Prostate gland (tissue), 2 donors: ENCODE data around the gene LIMD2. TPM values are rescaled to one million over a fixed set of nuclear protein-coding genes. Genes with fewer than 3 reads are reported as not detected.

ENCODE experiments used
- DNase-seq: peaks from one replicate; pipeline ENCODE4 v3.0.0-alpha.2; 2019; ENCODE audit warnings: low spot score
- H3K27ac ChIP-seq, 2 donors: fragments of 200-600 bp; sonication (generic); 2 replicates each; pipeline ENCODE4 v1.5.1; 2017 to 2019
- H3K27me3 ChIP-seq: fragments of 200-600 bp; sonication (generic); replicated peaks from 2 replicates; pipeline ENCODE4 v1.5.1; 2019; ENCODE audit not compliant: insufficient read depth
- H3K36me3 ChIP-seq, 2 donors: fragments of 200-600 bp; sonication (generic); 1 replicate in 1 of 2; 2 replicates in 1 of 2; pipeline versions ENCODE4 v1.5.1 to v1.8.1; 2017 to 2019
- H3K4me1 ChIP-seq: fragments of 200-600 bp; sonication (generic); replicated peaks from 2 replicates; pipeline ENCODE4 v1.5.1; 2019
- H3K4me3 ChIP-seq, 2 donors: fragments of 200-600 bp; sonication (generic); 2 replicates each; pipeline ENCODE4 v1.5.1; 2017 to 2019
- H3K9me3 ChIP-seq: fragments of 200-600 bp; sonication (generic); 2 replicates; pipeline ENCODE4 v1.5.1; 2017
- POLR2A ChIP-seq: fragments of 450-650 bp; IDR thresholded peaks from one replicate; pipeline ENCODE4 v1.6.1; 2016; ENCODE audit warnings: antibody characterized with exemption, mild to moderate bottlenecking
- POLR2AphosphoS5 ChIP-seq: sonication (generic); formaldehyde crosslinking; IDR thresholded peaks from one replicate; pipeline ENCODE4 v1.6.1; 2017; ENCODE audit warnings: antibody characterized with exemption
- WGBS: methylation state at CpG from one replicate; pipeline ENCODE4 v1.1.5; 2018; 5-methylcytosine and 5-hydroxymethylcytosine counted together
- intact Hi-C: fragments of 100-400 bp; cut with DNase I; formaldehyde crosslinking; loops from one replicate; pipeline ENCODE4 v1.14.2; 2022
- total RNA-seq, 2 donors: library from RNA; depleted of rRNA; stranded (reverse); fragments of >200 nt; gene quantifications; one replicate each; pipeline ENCODE4 v1.1.0, GENCODE V29; 2016
- TF ChIP-seq, protein P1 (sequence below), 4 experiments: fragments of 200-600 bp in 2 of 4; fragments of 450-650 bp in 2 of 4; sonication (generic) in 2 of 4; IDR thresholded peaks; 1 replicate in 3 of 4; 2 replicates in 1 of 4; pipeline ENCODE4 v1.5.1; 2016 to 2019; ENCODE audit warnings: antibody characterized with exemption in 4 of 4, mild to moderate bottlenecking in 2 of 4, moderate library complexity in 2 of 4

Gene LIMD2
- total RNA-seq, 2 donors from 2014 or later: 29.9 to 51.9 TPM

DNA sequence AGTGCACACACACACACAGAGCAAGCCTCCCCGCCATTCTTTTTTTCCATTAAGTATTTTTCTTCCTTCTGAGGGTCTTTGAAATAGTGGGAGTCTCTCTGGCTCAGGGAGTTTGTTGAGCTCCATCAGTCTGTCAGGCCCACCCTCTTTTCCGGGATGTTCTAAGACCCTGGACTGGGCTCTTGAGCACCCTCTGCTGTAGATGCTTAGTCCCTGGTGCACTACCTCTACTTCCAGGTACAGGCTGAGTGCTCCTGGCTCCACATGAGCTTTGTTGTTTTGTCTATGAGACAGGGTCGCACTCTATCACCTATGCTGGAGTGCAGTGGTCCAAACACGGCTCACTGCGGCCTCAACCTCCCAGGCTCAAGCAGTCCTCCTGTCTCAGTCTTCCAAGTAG is 20.7 kb downstream of the LIMD2 start:
- DNase-seq: no peak
- peaks cover 0 to 3% of the 10 kb centered on the region in 2 donors for H3K36me3 ChIP-seq
- 95% methylated on average over 5 of the region's 5 CpGs for WGBS
- intact Hi-C loops: loop anchor here (5.0 kb wide), 1 partner anchor 33 kb away; no protein-coding TSS in a partner anchor
- no peaks in the 10 kb centered on the region for H3K9me3 ChIP-seq
- H3K27ac ChIP-seq: no peak overlapping the region
- peaks cover 23% of the 10 kb centered on the region for H3K4me1 ChIP-seq
- no peaks in the 10 kb centered on the region for H3K27me3 ChIP-seq
- TF ChIP-seq POLR2A (no peak), POLR2AphosphoS5 (no peak)
- TF ChIP-seq, protein P1, sequence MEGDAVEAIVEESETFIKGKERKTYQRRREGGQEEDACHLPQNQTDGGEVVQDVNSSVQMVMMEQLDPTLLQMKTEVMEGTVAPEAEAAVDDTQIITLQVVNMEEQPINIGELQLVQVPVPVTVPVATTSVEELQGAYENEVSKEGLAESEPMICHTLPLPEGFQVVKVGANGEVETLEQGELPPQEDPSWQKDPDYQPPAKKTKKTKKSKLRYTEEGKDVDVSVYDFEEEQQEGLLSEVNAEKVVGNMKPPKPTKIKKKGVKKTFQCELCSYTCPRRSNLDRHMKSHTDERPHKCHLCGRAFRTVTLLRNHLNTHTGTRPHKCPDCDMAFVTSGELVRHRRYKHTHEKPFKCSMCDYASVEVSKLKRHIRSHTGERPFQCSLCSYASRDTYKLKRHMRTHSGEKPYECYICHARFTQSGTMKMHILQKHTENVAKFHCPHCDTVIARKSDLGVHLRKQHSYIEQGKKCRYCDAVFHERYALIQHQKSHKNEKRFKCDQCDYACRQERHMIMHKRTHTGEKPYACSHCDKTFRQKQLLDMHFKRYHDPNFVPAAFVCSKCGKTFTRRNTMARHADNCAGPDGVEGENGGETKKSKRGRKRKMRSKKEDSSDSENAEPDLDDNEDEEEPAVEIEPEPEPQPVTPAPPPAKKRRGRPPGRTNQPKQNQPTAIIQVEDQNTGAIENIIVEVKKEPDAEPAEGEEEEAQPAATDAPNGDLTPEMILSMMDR (IDR thresholded peaks at IDR 0.05): no peak
- H3K4me3 ChIP-seq: no peak overlapping the region

DNA sequence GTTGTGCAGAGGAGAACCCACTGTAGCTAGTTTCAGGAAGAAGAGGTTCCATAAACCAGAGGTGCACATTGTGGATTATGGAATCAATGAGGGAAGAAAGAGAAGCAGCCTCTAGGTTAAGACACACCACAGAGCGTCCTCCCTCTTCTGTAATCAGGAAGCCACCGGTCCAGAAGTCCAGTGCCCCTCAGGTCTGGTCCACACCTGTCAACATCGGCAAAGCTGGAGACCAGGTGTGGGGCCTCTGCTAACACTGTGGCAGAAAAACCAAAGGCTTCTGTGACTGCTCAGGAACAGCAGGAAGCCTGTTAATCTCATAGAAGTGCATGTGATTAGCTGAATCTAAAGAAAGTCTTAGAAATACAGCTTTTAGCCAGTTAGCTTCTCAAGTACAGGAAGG is 23.3 kb downstream of the LIMD2 start:
- H3K4me3 ChIP-seq: no peak overlapping the region
- intact Hi-C loops: loop anchor here (5.0 kb wide), 1 partner anchor 36 kb away; no protein-coding TSS in a partner anchor
- TF ChIP-seq POLR2A: no peak
- TF ChIP-seq POLR2AphosphoS5: no peak
- TF ChIP-seq, protein P1 (IDR thresholded peaks at IDR 0.05): no peak
- 58% methylated on average over 3 of the region's 3 CpGs for WGBS
- no peaks in the 10 kb centered on the region for H3K36me3 ChIP-seq
- H3K9me3 ChIP-seq: no peaks in the 10 kb centered on the region
- DNase-seq: no peak
- peaks cover 24% of the 10 kb centered on the region for H3K4me1 ChIP-seq
- H3K27ac ChIP-seq: peak overlapping the region; percentile 74 to 82
- no peaks in the 10 kb centered on the region for H3K27me3 ChIP-seq

GRCh38 chr17:63675607-63676546 is 24.0 kb downstream of the LIMD2 start:
- Histone ChIP-seq H3K4me3 (no peak overlapping the region), H3K9me3 (no peaks in the 10 kb centered on the region), H3K36me3 (no peaks in the 10 kb centered on the region), H3K27me3 (no peaks in the 10 kb centered on the region), H3K27ac (peak overlapping the region; percentile 74 to 82), H3K4me1 (peaks cover 24% of the 10 kb centered on the region)
- 11% methylated on average over 6 of the region's 6 CpGs for WGBS
- TF ChIP-seq POLR2AphosphoS5: peak; percentile 83
- no peak for TF ChIP-seq POLR2A
- TF ChIP-seq, protein P1 (IDR thresholded peaks at IDR 0.05): peak in 1 of 4 experiments; percentile 22
- peak; percentile 94 for DNase-seq
- intact Hi-C loops: loop anchor here (5.0 kb wide), 1 partner anchor 36 kb away; no protein-coding TSS in a partner anchor

DNA sequence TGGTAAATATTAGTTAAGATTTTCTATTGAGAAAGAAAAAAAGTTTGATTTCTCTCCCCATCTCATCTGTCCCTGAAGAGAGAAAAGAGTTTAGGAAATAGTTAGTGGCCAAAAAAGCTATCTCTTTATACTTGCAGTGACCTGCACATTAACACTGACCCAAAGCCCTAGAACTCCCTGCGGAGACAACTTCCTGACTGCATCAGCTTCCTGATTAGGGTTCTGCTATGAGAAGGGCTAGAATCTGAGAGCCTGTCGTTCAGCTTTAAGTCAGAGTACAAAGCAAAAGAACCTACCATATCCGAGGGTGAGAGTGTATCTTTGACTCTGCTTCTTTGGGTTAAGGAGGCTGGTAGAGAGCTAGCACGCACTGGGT is 24.7 kb downstream of the LIMD2 start:
- Histone ChIP-seq H3K27ac (peak overlapping the region; percentile 74 to 82), H3K4me3 (no peak overlapping the region), H3K36me3 (no peaks in the 10 kb centered on the region), H3K27me3 (no peaks in the 10 kb centered on the region), H3K9me3 (no peaks in the 10 kb centered on the region), H3K4me1 (peaks cover 24% of the 10 kb centered on the region)
- intact Hi-C loops: loop anchor here (5.0 kb wide), 1 partner anchor 37 kb away; no protein-coding TSS in a partner anchor
- DNase-seq: no peak
- no peak for TF ChIP-seq POLR2AphosphoS5
- no peak for TF ChIP-seq POLR2A
- 12% methylated on average over 4 of the region's 4 CpGs for WGBS

DNA sequence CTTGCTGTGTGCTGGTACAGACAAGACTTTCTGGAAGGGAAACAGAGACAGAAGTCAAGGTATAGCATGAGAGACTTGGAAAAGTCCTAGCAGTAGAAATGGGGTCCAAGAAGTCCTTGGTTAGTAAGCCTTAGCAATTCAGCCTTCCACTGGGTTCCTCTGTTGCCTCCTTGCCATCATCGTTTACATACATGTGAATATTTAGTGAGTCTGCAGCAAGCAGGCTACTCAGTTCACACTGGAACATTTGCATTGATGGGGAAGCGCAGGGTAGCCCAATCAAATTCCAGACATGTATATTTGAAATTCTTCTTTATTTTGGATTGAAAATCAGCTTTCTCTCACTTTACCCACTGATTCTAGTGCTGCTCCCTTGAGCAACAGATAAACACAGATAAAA is 27.1 kb downstream of the LIMD2 start:
- H3K9me3 ChIP-seq: no peaks in the 10 kb centered on the region
- peaks cover 24% of the 10 kb centered on the region for H3K4me1 ChIP-seq
- H3K27ac ChIP-seq: no peak overlapping the region
- no peaks in the 10 kb centered on the region for H3K36me3 ChIP-seq
- no peaks in the 10 kb centered on the region for H3K27me3 ChIP-seq
- intact Hi-C loops: no loop called here
- no peak for TF ChIP-seq POLR2AphosphoS5
- TF ChIP-seq, protein P1 (IDR thresholded peaks at IDR 0.05): no peak
- no peak for TF ChIP-seq POLR2A
- no peak for DNase-seq
- H3K4me3 ChIP-seq: no peak overlapping the region
- 91% methylated on average over 2 of the region's 2 CpGs for WGBS
